Esophagus (tissue), 2 donors: ENCODE data around the gene DOK5. TPM values are rescaled to one million over a fixed set of nuclear protein-coding genes. Genes with fewer than 3 reads are reported as not detected.

Source experiments
- H3K27ac ChIP-seq, 2 donors: one replicate each; pipeline ENCODE4 v1.5.1; 2013; ENCODE audit warnings: low read depth in 2 of 2, mild to moderate bottlenecking in 2 of 2, inconsistent platforms in 1 of 2, low read length in 1 of 2, moderate library complexity in 1 of 2
- H3K27me3 ChIP-seq, 2 donors: one replicate each; pipeline ENCODE4 v1.6.1; 2013; ENCODE audit warnings: low read length in 2 of 2, control low read depth in 1 of 2, mild to moderate bottlenecking in 1 of 2; ENCODE audit not compliant: insufficient read depth in 2 of 2, control insufficient read depth in 1 of 2
- H3K36me3 ChIP-seq, 2 donors: one replicate each; pipeline ENCODE4 v1.6.1; 2013; ENCODE audit warnings: low read length in 1 of 2; ENCODE audit not compliant: control insufficient read depth in 2 of 2, insufficient read depth in 2 of 2
- H3K4me1 ChIP-seq, 2 donors: one replicate each; pipeline ENCODE4 v1.6.1; 2013; ENCODE audit warnings: low read length in 1 of 2; ENCODE audit not compliant: control insufficient read depth in 2 of 2, insufficient read depth in 2 of 2
- H3K4me3 ChIP-seq, 2 donors: one replicate each; pipeline ENCODE4 v1.5.1; 2013; ENCODE audit warnings: low read length in 2 of 2, mild to moderate bottlenecking in 2 of 2, low read depth in 1 of 2, moderate library complexity in 1 of 2
- H3K9me3 ChIP-seq, 2 donors: one replicate each; pipeline ENCODE4 v1.6.1; 2013; ENCODE audit warnings: mild to moderate bottlenecking in 2 of 2, low read depth in 1 of 2, low read length in 1 of 2, moderate library complexity in 1 of 2; ENCODE audit not compliant: control insufficient read depth in 2 of 2, insufficient read depth in 1 of 2
- WGBS, 2 donors: extraction: QIAGEN DNeasy Blood & Tissue Kit; methylation state at CpG; one replicate each; pipeline ENCODE4 v1.1.7; 2013; 5-methylcytosine and 5-hydroxymethylcytosine counted together
- polyA plus RNA-seq, 2 donors: library from polyadenylated mRNA; stranded (reverse); fragments of 200-250 nt; gene quantifications; one replicate each; pipeline ENCODE4 v1.2.3, GENCODE V29; 2013
- donor health status: healthy with polysubstance abuse.
- donor health status: Bipolar disorder and iron deficiency.

The DOK5 gene
- polyA plus RNA-seq, 2 donors, result 0.10 to 0.18 TPM

DNA sequence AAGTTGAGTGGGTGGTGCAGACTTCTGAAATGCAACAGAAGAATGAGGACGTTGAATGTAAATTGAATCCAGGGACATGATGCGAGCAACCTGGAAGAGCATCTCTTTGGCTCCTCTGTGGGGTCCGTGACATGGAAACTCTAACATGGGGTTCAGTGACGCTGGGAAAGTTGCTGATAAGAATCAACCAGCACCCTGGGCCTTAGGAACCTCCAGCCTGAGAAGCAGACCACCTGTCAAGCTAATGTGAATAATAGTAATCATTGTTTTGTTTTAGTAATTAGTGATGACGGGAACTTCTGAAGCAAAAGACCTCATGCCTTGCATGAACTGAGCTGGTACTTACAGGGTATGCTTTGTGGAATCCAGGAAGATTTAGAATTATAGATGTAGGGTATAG is 25.2 kb upstream of the DOK5 start:
- Histone ChIP-seq H3K27ac (no peak overlapping the region), H3K4me1 (no peaks in the 10 kb centered on the region), H3K36me3 (no peaks in the 10 kb centered on the region), H3K4me3 (no peak overlapping the region), H3K27me3 (no peaks in the 10 kb centered on the region), H3K9me3 (no peaks in the 10 kb centered on the region)
- WGBS, 2 donors, result 73 to 75% methylated on average over 5 of the region's 5 CpGs

DNA sequence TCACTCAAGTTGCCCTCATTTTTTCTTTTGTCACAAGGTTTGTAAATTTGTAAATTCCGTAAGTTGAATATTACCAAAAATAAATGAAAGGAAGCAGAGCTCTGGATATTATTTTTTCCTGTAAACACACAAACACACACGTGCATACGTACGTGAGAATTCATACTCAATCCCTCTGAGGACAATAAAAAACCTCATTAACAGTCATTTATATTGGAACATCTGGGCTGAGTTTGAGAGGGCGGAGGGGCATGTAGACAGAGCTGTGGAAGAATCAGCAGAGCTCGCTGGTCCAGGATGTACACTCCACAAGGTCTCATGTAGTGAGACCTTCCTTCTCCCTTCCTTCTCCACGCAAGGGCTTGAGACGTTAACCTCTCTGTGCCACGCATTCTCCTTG is 24.2 kb upstream of the DOK5 start:
- Histone ChIP-seq H3K27me3 (no peaks in the 10 kb centered on the region), H3K36me3 (no peaks in the 10 kb centered on the region), H3K4me1 (no peaks in the 10 kb centered on the region), H3K9me3 (no peaks in the 10 kb centered on the region), H3K27ac (no peak overlapping the region), H3K4me3 (no peak overlapping the region)
- WGBS, 2 donors, result 86 to 87% methylated on average over 9 of the region's 9 CpGs

DNA sequence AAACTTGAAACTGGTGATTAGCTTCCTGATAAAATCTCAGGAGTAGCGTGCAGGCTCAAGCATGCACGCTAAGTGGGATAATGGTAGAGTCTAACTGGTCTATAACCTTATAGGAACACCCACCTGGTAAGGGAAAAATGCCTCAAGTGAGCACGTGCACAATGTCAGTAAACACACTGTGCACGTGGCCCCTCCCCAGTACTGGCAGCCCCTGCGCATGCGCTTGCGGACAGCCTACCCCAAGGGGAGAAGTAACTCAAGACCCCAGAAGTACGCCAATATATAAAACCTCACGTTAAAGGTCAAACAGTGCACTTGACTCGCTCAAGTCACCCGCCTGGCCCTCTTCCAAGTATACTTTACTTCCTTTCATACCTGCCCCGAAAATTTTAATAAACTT is 23.1 kb upstream of the DOK5 start:
- WGBS, 2 donors, result 89 to 91% methylated on average over 12 of the region's 12 CpGs
- H3K4me3 ChIP-seq, result no peak overlapping the region
- no peaks in the 10 kb centered on the region for H3K27me3 ChIP-seq
- H3K4me1 ChIP-seq, result no peaks in the 10 kb centered on the region
- no peaks in the 10 kb centered on the region for H3K36me3 ChIP-seq
- no peaks in the 10 kb centered on the region for H3K9me3 ChIP-seq
- no peak overlapping the region for H3K27ac ChIP-seq

DNA sequence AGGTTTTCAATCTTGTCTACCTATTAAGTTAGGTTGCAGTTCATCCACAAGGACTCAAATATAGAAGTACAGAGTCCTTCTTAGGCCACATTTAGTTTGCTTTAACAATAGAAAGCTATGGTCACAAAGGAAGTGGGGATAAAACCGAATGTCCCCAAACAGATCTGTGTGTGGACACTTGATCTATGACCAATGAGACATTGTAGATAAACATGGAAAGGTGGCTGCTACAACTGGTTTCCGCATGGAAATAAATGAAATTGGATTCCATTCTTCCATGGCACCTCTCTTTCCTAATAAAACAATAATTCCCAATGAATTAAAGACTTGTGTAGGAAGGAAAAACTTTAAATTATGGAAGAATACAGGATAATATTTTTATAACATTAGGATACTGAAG is 20.4 kb upstream of the DOK5 start:
- Histone ChIP-seq H3K9me3 (no peaks in the 10 kb centered on the region), H3K36me3 (no peaks in the 10 kb centered on the region), H3K27me3 (no peaks in the 10 kb centered on the region), H3K27ac (no peak overlapping the region), H3K4me3 (no peak overlapping the region), H3K4me1 (no peaks in the 10 kb centered on the region)
- 83 to 84% methylated on average over 2 of the region's 2 CpGs for WGBS, 2 donors

DNA sequence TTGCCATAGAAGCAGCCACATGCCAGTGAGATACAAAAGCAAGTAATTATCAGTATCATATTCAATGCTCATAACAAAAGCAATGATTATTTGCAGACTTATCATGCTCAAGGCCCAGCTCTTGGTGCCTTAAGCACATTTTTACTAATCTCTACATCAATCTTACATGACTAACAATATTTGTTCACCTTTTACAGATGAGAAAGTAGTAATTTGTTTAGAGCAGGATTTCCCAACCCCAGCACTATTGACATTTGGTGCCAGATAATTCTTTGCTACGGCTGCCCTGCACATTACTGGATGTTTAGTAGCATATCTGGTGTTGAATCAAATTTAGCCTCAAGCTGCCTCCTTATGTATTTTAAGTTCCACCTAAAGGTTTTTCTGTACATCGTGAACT is 19.0 kb upstream of the DOK5 start:
- Histone ChIP-seq H3K4me3 (no peak overlapping the region), H3K36me3 (no peaks in the 10 kb centered on the region), H3K27ac (no peak overlapping the region), H3K4me1 (no peaks in the 10 kb centered on the region), H3K9me3 (no peaks in the 10 kb centered on the region), H3K27me3 (no peaks in the 10 kb centered on the region)
- 49 to 52% methylated on average over 2 of the region's 2 CpGs for WGBS, 2 donors

DNA sequence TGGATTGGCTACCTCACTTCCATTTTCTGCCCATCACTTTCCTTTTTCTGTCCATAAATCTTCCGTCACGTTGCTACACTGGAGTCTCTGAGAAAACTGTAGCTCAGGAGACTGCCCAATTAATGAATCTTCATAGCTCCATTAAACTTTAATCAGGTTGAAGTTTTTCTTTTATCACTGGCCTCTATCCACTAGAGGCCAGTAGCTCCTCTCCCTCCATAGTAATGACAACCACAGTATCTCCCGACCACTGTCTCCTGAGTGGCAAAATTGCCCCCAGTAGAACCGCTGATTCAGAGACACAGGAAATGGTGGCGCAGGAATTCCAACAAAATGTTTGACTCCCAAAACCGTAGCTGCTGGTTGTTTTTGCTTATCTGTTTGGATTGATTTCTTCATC is 18.4 kb upstream of the DOK5 start:
- no peaks in the 10 kb centered on the region for H3K36me3 ChIP-seq
- H3K27ac ChIP-seq, result no peak overlapping the region
- no peaks in the 10 kb centered on the region for H3K4me1 ChIP-seq
- H3K4me3 ChIP-seq, result no peak overlapping the region
- WGBS, 2 donors, result 70 to 72% methylated on average over 6 of the region's 6 CpGs
- no peaks in the 10 kb centered on the region for H3K9me3 ChIP-seq
- no peaks in the 10 kb centered on the region for H3K27me3 ChIP-seq

DNA sequence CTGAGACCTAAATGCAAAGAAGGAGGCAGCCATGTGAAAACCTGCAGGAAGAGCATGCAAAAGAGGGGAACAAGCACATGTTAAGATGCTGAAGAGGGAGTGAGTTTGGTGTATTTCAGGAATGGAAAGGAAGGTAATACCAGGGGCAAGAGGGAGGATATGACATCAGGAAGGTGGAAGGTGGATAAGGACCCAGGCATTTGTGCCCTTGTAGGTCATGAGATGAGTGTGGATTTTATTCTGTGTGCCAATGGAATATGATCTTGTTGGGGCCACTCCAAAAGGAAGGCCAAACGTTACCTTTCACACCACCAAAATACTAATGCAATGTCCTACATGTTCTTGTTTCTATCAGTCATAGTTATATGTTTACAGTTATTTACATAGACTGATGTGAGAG is 17.2 kb upstream of the DOK5 start:
- no peak overlapping the region for H3K4me3 ChIP-seq
- no peak overlapping the region for H3K27ac ChIP-seq
- no peaks in the 10 kb centered on the region for H3K27me3 ChIP-seq
- H3K9me3 ChIP-seq, result no peaks in the 10 kb centered on the region
- WGBS, 2 donors, result 61 to 65% methylated on average over 1 of the region's 1 CpG
- no peaks in the 10 kb centered on the region for H3K4me1 ChIP-seq
- no peaks in the 10 kb centered on the region for H3K36me3 ChIP-seq

DNA sequence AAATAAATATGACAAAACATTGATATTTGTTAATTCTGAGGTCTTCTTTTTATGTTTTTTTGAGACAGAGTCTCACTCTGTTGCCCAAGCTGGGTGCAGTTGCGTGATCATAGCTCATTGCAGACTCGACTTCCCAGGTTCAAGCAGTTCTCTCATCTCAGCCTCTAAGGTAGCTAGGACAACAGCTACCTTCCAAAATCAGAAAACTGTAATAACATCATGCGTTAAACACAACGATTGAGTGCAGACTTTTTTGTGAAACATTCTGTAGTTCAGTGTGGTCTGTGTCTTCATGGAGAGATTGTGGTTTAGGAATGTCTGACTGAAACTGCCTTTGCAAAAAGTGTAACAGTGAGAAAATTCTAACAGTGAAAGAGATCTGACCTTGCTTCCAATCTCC is 16.1 kb upstream of the DOK5 start:
- WGBS, 2 donors, result 81 to 85% methylated on average over 4 of the region's 4 CpGs
- H3K36me3 ChIP-seq, result no peaks in the 10 kb centered on the region
- no peaks in the 10 kb centered on the region for H3K9me3 ChIP-seq
- H3K4me3 ChIP-seq, result no peak overlapping the region
- H3K27me3 ChIP-seq, result no peaks in the 10 kb centered on the region
- H3K4me1 ChIP-seq, result no peaks in the 10 kb centered on the region
- H3K27ac ChIP-seq, result no peak overlapping the region

DNA sequence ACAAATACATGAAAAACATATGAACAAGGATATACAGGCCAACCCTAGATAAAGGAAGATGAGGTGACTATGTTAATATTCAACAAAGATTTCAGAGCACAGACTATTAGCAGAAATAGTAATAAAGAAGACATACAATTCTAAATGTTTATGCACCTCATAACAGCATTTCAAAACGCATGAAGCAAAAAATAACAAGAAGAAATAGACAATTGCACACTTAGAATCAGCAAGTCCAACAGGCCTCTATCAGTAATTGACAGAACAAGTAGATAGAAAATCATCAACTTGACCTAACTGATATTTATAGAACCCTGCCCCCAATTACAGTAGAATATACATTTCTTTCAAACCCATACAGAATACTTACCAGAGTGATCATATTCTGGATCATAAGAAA is 11.4 kb upstream of the DOK5 start:
- H3K27ac ChIP-seq, result no peak overlapping the region
- no peaks in the 10 kb centered on the region for H3K36me3 ChIP-seq
- H3K4me1 ChIP-seq, result no peaks in the 10 kb centered on the region
- 77 to 88% methylated on average over 1 of the region's 1 CpG for WGBS, 2 donors
- no peaks in the 10 kb centered on the region for H3K27me3 ChIP-seq
- H3K4me3 ChIP-seq, result no peak overlapping the region
- no peaks in the 10 kb centered on the region for H3K9me3 ChIP-seq

DNA sequence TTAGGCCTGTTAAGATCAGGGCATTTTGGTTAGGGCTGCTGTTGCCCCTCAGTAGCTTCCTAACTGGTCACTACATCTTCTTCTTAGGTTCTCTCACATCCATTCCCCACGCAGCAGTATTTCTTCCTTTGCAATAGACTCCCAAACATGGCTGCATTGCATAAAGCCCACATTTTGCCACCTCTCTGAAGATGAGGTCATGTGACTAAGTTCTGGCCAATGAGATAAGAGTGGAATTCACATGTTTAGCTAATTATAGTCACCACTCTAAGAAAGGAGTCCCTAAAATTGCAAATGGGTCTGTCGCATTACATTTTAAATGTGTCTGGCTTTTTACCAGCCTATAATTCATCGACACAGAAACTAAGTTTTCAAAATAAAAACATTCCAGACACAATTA is 9.3 kb upstream of the DOK5 start:
- Histone ChIP-seq H3K27ac (no peak overlapping the region), H3K4me1 (no peaks in the 10 kb centered on the region), H3K27me3 (no peaks in the 10 kb centered on the region), H3K4me3 (no peak overlapping the region), H3K9me3 (no peaks in the 10 kb centered on the region), H3K36me3 (no peaks in the 10 kb centered on the region)
- 88 to 93% methylated on average over 3 of the region's 3 CpGs for WGBS, 2 donors
